Sigmoid colon (tissue), 7 donors: ENCODE results near the gene HSPG2. TPM values are rescaled to one million over a fixed set of nuclear protein-coding genes. Genes with fewer than 3 reads are reported as not detected.

Source experiments
- DNase-seq: peaks from one replicate; pipeline ENCODE4 v3.0.0-alpha.2; 2019
- H3K27ac ChIP-seq, 4 donors: fragments of 200-600 bp; sonication (generic); one replicate each; pipeline ENCODE4 v1.5.1; 2016 to 2019; ENCODE audit warnings: mild to moderate bottlenecking in 1 of 4
- H3K27me3 ChIP-seq, 3 donors: fragments of 200-600 bp; sonication (generic); one replicate each; pipeline ENCODE4 v1.5.1; 2019; ENCODE audit warnings: mild to moderate bottlenecking in 1 of 3
- H3K36me3 ChIP-seq, 4 donors: fragments of 200-600 bp; sonication (generic); one replicate each; pipeline ENCODE4 v1.5.1; 2016 to 2019
- H3K4me1 ChIP-seq, 4 donors: fragments of 200-600 bp; sonication (generic); one replicate each; pipeline ENCODE4 v1.5.1; 2017 to 2019
- H3K4me3 ChIP-seq, 4 donors: fragments of 200-600 bp; sonication (generic); one replicate each; pipeline ENCODE4 v1.5.1; 2017 to 2019; ENCODE audit warnings: mild to moderate bottlenecking in 2 of 4, moderate library complexity in 1 of 4
- H3K9me3 ChIP-seq, 4 donors: fragments of 200-600 bp in 3 of 4; sonication (generic) in 3 of 4; one replicate each; pipeline versions ENCODE4 v1.5.1 to v1.6.1; 2013 to 2019
- EP300 ChIP-seq, 4 donors: sonication (generic); formaldehyde crosslinking; IDR thresholded peaks; one replicate each; pipeline ENCODE4 v1.6.1; 2017; ENCODE audit warnings: antibody characterized with exemption in 4 of 4
- POLR2A ChIP-seq, 2 donors: fragments of 450-650 bp; IDR thresholded peaks; one replicate each; pipeline ENCODE4 v1.6.1; 2016; ENCODE audit warnings: antibody characterized with exemption in 2 of 2, mild to moderate bottlenecking in 2 of 2, moderate library complexity in 2 of 2
- POLR2AphosphoS5 ChIP-seq, 4 donors: sonication (generic); formaldehyde crosslinking; IDR thresholded peaks; one replicate each; pipeline ENCODE4 v1.6.1; 2017; ENCODE audit warnings: antibody characterized with exemption in 4 of 4
- WGBS, 2 donors: extraction: QIAGEN DNeasy Blood & Tissue Kit; methylation state at CpG; one replicate each; pipeline ENCODE4 v1.1.7; 2013; 5-methylcytosine and 5-hydroxymethylcytosine counted together
- intact Hi-C: fragments of 100-400 bp; cut with DNase I; formaldehyde crosslinking; loops from one replicate; pipeline ENCODE4 v1.15.1; 2023
- polyA plus RNA-seq, 3 donors: library from polyadenylated mRNA; stranded (reverse); fragments of 200-250 nt; gene quantifications; one replicate each; pipeline ENCODE4 v1.2.3, GENCODE V29; 2013
- total RNA-seq, 4 donors: library from RNA; depleted of rRNA; stranded (reverse); fragments of >200 nt; gene quantifications; one replicate each; pipeline ENCODE4 v1.1.0, GENCODE V29; 2016
- TF ChIP-seq, protein P1 (sequence below), 4 experiments: fragments of 450-650 bp in 3 of 4; fragments of 200-600 bp in 1 of 4; IDR thresholded peaks; one replicate each; pipeline ENCODE4 v1.5.1; 2016 to 2019; ENCODE audit warnings: antibody characterized with exemption in 4 of 4, mild to moderate bottlenecking in 3 of 4, moderate library complexity in 2 of 4
- donor health status: healthy with polysubstance abuse.
- donor health status: Bipolar disorder and iron deficiency.
- donor health status: healthy.

The HSPG2 gene
- total and polyA plus RNA-seq, 7 donors, result 6.0 to 761 (median 104) TPM

- H3K36me3 ChIP-seq, result no peaks in the 10 kb centered on the region
- H3K4me3 ChIP-seq, result no peak overlapping the region
- TF ChIP-seq POLR2A (IDR thresholded peaks at IDR 0.05), result no peak
- TF ChIP-seq, protein P1, sequence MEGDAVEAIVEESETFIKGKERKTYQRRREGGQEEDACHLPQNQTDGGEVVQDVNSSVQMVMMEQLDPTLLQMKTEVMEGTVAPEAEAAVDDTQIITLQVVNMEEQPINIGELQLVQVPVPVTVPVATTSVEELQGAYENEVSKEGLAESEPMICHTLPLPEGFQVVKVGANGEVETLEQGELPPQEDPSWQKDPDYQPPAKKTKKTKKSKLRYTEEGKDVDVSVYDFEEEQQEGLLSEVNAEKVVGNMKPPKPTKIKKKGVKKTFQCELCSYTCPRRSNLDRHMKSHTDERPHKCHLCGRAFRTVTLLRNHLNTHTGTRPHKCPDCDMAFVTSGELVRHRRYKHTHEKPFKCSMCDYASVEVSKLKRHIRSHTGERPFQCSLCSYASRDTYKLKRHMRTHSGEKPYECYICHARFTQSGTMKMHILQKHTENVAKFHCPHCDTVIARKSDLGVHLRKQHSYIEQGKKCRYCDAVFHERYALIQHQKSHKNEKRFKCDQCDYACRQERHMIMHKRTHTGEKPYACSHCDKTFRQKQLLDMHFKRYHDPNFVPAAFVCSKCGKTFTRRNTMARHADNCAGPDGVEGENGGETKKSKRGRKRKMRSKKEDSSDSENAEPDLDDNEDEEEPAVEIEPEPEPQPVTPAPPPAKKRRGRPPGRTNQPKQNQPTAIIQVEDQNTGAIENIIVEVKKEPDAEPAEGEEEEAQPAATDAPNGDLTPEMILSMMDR (IDR thresholded peaks at IDR 0.05), result no peak
- no peak for TF ChIP-seq EP300 (IDR thresholded peaks at IDR 0.05)
- TF ChIP-seq POLR2AphosphoS5 (IDR thresholded peaks at IDR 0.05), result no peak
- no peak for DNase-seq
- WGBS, 2 donors, result 90 to 93% methylated on average over 2 of the region's 2 CpGs
- H3K27me3 ChIP-seq, result no peaks in the 10 kb centered on the region
- no peak overlapping the region for H3K27ac ChIP-seq
- intact Hi-C loops, result no loop called here
- no peaks in the 10 kb centered on the region for H3K9me3 ChIP-seq
- no peaks in the 10 kb centered on the region for H3K4me1 ChIP-seq
Observed at GRCh38 chr1:21804536-21804935, 132.6 kb downstream of the HSPG2 start.

- Histone ChIP-seq H3K4me3 (no peak overlapping the region), H3K9me3 (no peaks in the 10 kb centered on the region), H3K27me3 (no peaks in the 10 kb centered on the region), H3K27ac (no peak overlapping the region), H3K36me3 (no peaks in the 10 kb centered on the region), H3K4me1 (no peaks in the 10 kb centered on the region)
- no peak for TF ChIP-seq POLR2AphosphoS5 (IDR thresholded peaks at IDR 0.05)
- TF ChIP-seq, protein P1 (IDR thresholded peaks at IDR 0.05), result no peak
- TF ChIP-seq POLR2A (IDR thresholded peaks at IDR 0.05), result no peak
- TF ChIP-seq EP300 (IDR thresholded peaks at IDR 0.05), result no peak
- no peak for DNase-seq
- WGBS, 2 donors, result 95 to 98% methylated on average over 4 of the region's 4 CpGs
- intact Hi-C loops, result no loop called here
Observed at GRCh38 chr1:21801100-21801499, 136.0 kb downstream of the HSPG2 start.

GRCh38 chr1:21799730-21800129 lies 137.4 kb downstream of the HSPG2 start:
- WGBS, 2 donors, result 71 to 79% methylated on average over 5 of the region's 5 CpGs
- H3K27ac ChIP-seq, result no peak overlapping the region
- no peaks in the 10 kb centered on the region for H3K4me1 ChIP-seq
- H3K4me3 ChIP-seq, result no peak overlapping the region
- DNase-seq, result no peak
- H3K9me3 ChIP-seq, result peaks cover 0 to 4% (median 0%) of the 10 kb centered on the region in 4 donors
- no peaks in the 10 kb centered on the region for H3K36me3 ChIP-seq
- H3K27me3 ChIP-seq, result no peaks in the 10 kb centered on the region
- intact Hi-C loops, result no loop called here
- TF ChIP-seq POLR2AphosphoS5 (IDR thresholded peaks at IDR 0.05) (no peak), EP300 (IDR thresholded peaks at IDR 0.05) (no peak), POLR2A (IDR thresholded peaks at IDR 0.05) (no peak)
- TF ChIP-seq, protein P1 (IDR thresholded peaks at IDR 0.05), result no peak

DNA sequence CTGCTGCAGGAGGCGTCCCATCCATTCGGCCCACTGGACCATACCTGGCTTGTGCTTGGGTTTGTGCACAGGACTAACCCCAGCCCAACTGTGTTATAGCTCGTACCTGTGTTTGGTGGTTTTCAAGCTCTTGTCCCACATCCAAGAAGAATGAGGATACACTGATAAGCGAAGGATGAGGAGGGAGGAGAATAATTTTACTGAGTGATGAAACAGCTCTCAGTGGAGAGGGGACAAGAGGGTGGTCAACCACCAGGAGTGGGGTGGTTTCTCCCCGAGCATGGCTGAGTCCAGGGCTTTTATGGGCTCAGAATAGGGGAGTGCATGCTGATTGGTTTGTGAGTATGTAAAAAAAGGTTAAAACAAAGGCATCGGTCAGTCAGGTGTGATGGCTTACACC lies 142.0 kb downstream of the HSPG2 start:
- Histone ChIP-seq H3K36me3 (no peaks in the 10 kb centered on the region), H3K9me3 (peaks cover 0 to 4% (median 0%) of the 10 kb centered on the region in 4 donors), H3K27ac (no peak overlapping the region), H3K4me1 (no peaks in the 10 kb centered on the region), H3K4me3 (no peak overlapping the region), H3K27me3 (no peaks in the 10 kb centered on the region)
- WGBS, 2 donors, result 94 to 96% methylated on average over 6 of the region's 6 CpGs
- intact Hi-C loops, result no loop called here
- DNase-seq, result no peak
- TF ChIP-seq, protein P1 (IDR thresholded peaks at IDR 0.05), result no peak
- TF ChIP-seq POLR2AphosphoS5 (IDR thresholded peaks at IDR 0.05), result no peak

GRCh38 chr1:21794656-21795055 lies 142.5 kb downstream of the HSPG2 start:
- intact Hi-C loops, result no loop called here
- Histone ChIP-seq H3K27ac (no peak overlapping the region), H3K4me3 (no peak overlapping the region), H3K4me1 (no peaks in the 10 kb centered on the region), H3K36me3 (no peaks in the 10 kb centered on the region), H3K9me3 (peaks cover 0 to 4% (median 0%) of the 10 kb centered on the region in 4 donors), H3K27me3 (no peaks in the 10 kb centered on the region)
- TF ChIP-seq POLR2A (IDR thresholded peaks at IDR 0.05), result no peak
- TF ChIP-seq, protein P1 (IDR thresholded peaks at IDR 0.05), result no peak
- no peak for TF ChIP-seq POLR2AphosphoS5 (IDR thresholded peaks at IDR 0.05)
- TF ChIP-seq EP300 (IDR thresholded peaks at IDR 0.05), result no peak
- 92 to 95% methylated on average over 2 of the region's 2 CpGs for WGBS, 2 donors
- DNase-seq, result no peak
